Right hindlimb (tissue), 1 donor: ENCODE data around the gene SPATS2L.

Experiments
- DNase-seq: peaks from one replicate; pipeline ENCODE4 v3.0.0-alpha.2; 2018

SPATS2L gene, protein sequence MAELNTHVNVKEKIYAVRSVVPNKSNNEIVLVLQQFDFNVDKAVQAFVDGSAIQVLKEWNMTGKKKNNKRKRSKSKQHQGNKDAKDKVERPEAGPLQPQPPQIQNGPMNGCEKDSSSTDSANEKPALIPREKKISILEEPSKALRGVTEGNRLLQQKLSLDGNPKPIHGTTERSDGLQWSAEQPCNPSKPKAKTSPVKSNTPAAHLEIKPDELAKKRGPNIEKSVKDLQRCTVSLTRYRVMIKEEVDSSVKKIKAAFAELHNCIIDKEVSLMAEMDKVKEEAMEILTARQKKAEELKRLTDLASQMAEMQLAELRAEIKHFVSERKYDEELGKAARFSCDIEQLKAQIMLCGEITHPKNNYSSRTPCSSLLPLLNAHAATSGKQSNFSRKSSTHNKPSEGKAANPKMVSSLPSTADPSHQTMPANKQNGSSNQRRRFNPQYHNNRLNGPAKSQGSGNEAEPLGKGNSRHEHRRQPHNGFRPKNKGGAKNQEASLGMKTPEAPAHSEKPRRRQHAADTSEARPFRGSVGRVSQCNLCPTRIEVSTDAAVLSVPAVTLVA

GRCh38 chr2:200306196-200306930 lies at the start of gene SPATS2L:
SPATS2L (plus strand) TSS chr2:200306693; CDS start chr2:200389245, 82,552 bp downstream.
- DNase-seq: peak; percentile 97

- DNase-seq: no peak
Measured at GRCh38 chr2:200257570-200257969, 48.9 kb upstream of the SPATS2L start.

GRCh38 chr2:200258081-200258480 lies 48.4 kb upstream of the SPATS2L start:
- DNase-seq: no peak

- DNase-seq: no peak
Measured at GRCh38 chr2:200258881-200259576, 47.5 kb upstream of the SPATS2L start.

DNA sequence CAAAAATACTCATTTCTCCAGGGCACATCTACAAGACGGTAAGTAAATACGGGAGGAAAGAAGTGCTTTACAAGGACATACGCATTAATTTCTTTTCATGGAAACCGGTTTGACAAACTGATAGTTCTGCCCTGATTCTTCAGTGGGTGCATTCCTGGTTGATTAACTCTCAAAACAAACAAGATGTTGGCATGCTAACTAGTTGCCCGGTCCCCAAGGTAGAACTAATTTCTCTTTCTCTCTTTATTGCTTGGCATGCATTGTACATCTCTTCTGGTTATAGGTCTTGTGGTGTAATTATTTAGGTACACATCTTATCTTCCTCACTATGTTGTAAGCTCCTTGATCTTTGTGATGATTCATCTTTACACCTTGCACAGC lies 46.9 kb upstream of the SPATS2L start:
- no peak for DNase-seq

GRCh38 chr2:200262047-200262446 lies 44.4 kb upstream of the SPATS2L start:
- DNase-seq: no peak

DNA sequence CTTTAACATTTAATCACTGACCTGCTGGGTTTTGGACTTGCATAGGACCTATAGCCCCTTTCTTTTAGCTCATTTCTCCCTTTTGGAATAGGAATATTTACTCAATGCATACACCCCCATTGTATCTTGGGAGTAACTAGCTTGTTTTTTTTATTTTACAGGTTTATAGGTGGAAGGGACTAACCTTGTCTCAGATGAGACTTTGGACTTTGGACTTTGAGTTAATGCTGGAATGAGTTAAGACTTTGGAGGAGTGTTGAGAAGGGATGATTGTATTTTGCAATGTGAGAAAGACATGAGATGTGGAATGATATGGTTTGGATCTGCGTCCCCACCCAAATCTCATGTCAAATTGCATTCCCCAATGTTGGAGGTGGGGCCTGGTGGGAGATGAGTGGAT lies 43.2 kb upstream of the SPATS2L start:
- no peak for DNase-seq

DNA sequence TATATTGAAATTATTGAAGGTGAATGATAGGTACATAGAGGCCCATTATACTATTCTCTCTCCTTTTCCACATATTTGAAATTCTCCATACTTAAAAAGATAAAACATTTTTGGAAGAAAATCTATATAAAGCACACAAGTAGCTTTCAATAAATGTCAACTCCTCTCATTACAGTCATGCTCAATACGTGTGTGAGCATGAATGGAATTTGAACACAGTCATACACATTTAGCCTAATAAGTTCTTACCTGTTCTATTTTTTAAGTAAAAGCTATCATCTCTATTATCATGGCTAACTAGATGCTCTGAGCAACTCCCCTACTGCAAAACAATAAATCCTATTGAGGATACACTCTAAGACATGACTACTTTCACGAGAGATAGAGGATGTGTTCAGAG lies 41.9 kb upstream of the SPATS2L start:
- no peak for DNase-seq

GRCh38 chr2:200266406-200266805 lies 40.1 kb upstream of the SPATS2L start:
- DNase-seq: no peak

DNA sequence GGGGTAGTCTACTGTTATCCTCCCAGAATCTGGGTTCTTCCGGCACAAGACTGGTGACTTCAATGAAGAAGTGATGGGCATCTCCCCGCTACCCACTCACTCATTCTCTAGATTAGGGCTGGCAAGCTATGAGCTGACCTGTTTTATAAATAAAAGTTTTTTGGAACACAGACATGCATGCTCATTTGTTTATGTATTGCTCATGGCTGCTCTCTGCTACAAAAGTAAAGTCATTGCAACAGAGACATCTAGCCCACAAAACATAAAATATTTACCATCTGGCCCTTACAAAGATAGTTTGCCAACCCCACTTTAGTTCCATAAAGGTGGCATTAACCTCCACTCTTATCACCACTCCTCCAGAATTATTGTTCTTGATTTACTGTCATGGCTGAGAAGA lies 39.1 kb upstream of the SPATS2L start:
- DNase-seq: no peak

- no peak for DNase-seq
Measured at GRCh38 chr2:200270732-200271131, 35.8 kb upstream of the SPATS2L start.

GRCh38 chr2:200272320-200272719 lies 34.2 kb upstream of the SPATS2L start:
- DNase-seq: no peak

GRCh38 chr2:200274116-200275075 lies 32.1 kb upstream of the SPATS2L start:
- peak; percentile 34 for DNase-seq

GRCh38 chr2:200275295-200276013 lies 31.0 kb upstream of the SPATS2L start:
- peak; percentile 43 for DNase-seq

DNA sequence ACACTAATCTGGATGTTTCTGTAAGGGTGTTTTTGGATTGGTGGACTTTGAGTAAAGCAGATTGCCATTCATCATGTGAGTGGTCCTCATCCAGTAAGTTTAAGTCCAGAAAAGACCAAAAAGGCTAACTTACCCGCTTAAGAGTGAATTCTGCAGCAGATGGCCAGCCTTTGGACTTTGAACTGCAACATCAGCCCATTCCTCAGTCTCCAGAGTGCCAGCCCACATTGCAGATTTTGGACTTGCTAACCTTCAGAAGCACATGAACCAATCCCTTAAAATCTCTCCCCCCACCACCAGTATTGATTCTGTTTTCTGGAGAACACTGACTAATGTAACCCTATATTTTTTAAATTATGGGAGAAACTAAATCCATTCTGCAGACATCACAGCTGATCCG lies 30.0 kb upstream of the SPATS2L start:
- DNase-seq: no peak

DNA sequence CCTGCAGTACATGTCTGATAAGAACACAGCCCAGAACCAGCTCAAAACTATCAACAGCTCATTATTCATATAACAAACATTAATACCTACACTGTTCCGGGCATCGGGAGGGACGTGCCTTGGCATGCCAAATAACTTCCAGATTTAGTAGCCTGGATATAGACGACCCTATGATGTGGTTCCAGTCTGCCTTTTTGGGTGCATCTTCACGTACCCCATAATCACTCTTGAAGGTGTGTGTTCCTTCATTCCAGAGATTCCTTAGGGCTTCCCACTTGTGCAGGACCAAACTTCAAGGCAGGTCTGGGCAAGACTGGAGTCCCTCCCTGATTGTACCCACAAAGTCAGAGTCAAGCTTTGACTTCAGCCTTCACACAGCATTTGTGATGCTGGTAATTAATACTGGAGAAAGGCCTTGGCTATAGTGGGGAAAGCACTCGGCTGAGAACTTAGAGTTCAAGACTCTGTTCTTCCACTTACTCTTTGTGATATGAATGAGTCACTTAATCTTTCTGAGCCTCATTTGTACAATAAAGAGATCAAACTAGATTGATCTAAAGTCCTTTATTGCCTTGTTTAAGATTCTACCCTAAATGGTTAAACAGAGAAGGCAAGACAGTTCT lies 27.7 kb upstream of the SPATS2L start:
- DNase-seq: no peak

GRCh38 chr2:200279857-200280256 lies 26.6 kb upstream of the SPATS2L start:
- no peak for DNase-seq

DNA sequence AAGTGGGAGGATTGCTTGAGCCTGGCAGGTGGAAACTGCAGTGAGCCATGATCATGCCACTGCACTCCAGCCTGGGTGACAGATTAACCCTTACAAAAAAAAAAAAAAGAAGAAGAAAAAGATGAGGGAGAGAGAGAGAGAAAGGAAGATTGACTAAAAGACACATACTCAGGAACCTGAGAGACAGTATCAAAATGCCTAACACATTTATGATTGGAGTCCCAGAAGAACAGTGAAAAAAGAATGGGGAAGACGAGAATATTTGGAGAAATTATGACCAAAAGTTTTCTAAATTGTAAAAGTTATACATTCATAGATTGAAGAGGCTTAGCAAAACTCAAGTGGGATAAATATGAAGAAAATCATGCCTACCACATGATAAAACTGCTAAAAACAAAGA lies 19.9 kb upstream of the SPATS2L start:
- DNase-seq: no peak

- DNase-seq: no peak
Measured at GRCh38 chr2:200288670-200289429, 17.6 kb upstream of the SPATS2L start.

DNA sequence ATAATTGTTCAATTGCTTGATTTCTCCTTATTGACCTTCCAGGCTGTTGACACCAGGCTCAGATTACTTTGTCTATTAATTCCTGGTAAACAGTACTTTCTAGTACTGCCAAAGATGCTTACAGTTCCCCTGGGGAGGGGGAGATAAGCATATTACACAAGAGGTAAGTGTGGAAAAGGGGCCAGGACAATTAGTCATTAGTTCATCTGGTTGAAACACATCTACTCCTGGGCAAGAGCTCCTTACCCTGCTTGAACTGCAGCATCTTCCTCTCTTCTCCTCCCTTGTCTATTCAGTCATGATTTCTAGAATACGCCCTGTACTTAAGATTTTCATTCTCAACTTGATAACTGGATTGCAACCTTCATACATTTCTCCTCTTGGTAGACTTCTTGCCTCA lies 10.4 kb upstream of the SPATS2L start:
- no peak for DNase-seq
